Stomach (tissue), 4 donors: ENCODE data around the gene APMAP.

Experiments
- CTCF ChIP-seq, 7 experiments: fragments of 450-650 bp in 4 of 7; fragments of 200-600 bp in 3 of 7; sonication (generic) in 3 of 7; IDR thresholded peaks; one replicate each; pipeline ENCODE4 v1.5.1; 2016 to 2019; ENCODE audit warnings: antibody characterized with exemption in 7 of 7, control low read depth in 2 of 7, mild to moderate bottlenecking in 1 of 7
- EP300 ChIP-seq: sonication (generic); formaldehyde crosslinking; IDR thresholded peaks from one replicate; pipeline ENCODE4 v1.6.1; 2017; ENCODE audit warnings: antibody characterized with exemption
- POLR2A ChIP-seq, 4 donors: fragments of 450-650 bp; IDR thresholded peaks; one replicate each; pipeline ENCODE4 v1.6.1; 2016; ENCODE audit warnings: antibody characterized with exemption in 4 of 4, control low read depth in 2 of 4, mild to moderate bottlenecking in 1 of 4, moderate library complexity in 1 of 4
- POLR2AphosphoS5 ChIP-seq, 3 donors: sonication (generic); formaldehyde crosslinking; IDR thresholded peaks; one replicate each; pipeline ENCODE4 v1.6.1; 2016; ENCODE audit warnings: antibody characterized with exemption in 3 of 3

DNA sequence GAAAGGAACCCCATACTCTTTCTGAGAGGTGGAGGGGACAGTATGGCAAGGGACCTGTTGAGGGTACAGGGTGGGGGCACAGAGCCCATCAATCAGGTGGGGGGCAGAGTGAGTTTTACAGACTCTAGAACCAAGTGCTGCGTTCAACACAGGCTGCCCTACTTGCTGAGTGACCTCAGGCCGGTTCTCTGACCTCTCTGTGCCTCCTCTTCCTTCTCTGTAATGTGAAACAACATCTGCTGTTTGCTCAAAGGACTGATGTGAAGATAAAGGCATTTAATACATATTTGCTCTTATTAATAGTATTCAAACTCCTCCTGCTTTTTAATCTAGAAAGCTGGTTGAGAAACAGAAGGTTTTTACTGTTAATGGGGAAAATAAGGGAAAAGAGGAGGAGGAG, 25.9 kb upstream of the APMAP start:
- TF ChIP-seq POLR2A (IDR thresholded peaks at IDR 0.05), result no peak
- no peak for TF ChIP-seq CTCF (IDR thresholded peaks at IDR 0.05)
- no peak for TF ChIP-seq EP300
- TF ChIP-seq POLR2AphosphoS5 (IDR thresholded peaks at IDR 0.05), result no peak
